ENCODE measurements around the gene TMEM178B. TPM values are rescaled to one million over a fixed set of nuclear protein-coding genes. Genes with fewer than 3 reads are reported as not detected.

The TMEM178B gene
- total and polyA plus RNA-seq, 2 donors (not counting 1 experiment from before 2014, with no cell fraction given): 0.28 to 0.96 TPM

- ChIA-PET CTCF (no interaction called here), POLR2A (no interaction called here)
- H3K4me1 Mint-ChIP-seq: no peaks in the 10 kb centered on the region
- Histone ChIP-seq H3K27me3 (replicated peaks in 1 of 4; ENCODE audit: control extremely low read depth in 1 of 4, control insufficient read depth in 3 of 4, insufficient read depth in 4 of 4, low read length in 3 of 4) (no peaks in the 10 kb centered on the region), H4K20me1 (ENCODE audit: control insufficient read depth, insufficient read depth, low read length, poor library complexity, severe bottlenecking) (no peaks in the 10 kb centered on the region), H3K27ac (ENCODE audit: low read length in 2 of 2) (no peak overlapping the region), H3K4me2 (replicated peaks; ENCODE audit: low read depth, low read length, poor library complexity, severe bottlenecking) (no peak overlapping the region), H2AFZ (ENCODE audit: insufficient read depth, low read depth, low read length, poor library complexity, severe bottlenecking) (no peak overlapping the region), H3K79me2 (ENCODE audit: control insufficient read depth, insufficient read depth, low read length) (no peaks in the 10 kb centered on the region), H3K9me3 (ENCODE audit: control extremely low read depth in 1 of 3, control insufficient read depth in 2 of 3, insufficient read depth in 1 of 3, low read length in 2 of 3) (no peaks in the 10 kb centered on the region), H3K4me3 (ENCODE audit: control extremely low read depth in 1 of 5, extremely low read depth in 1 of 5, insufficient read depth in 1 of 5, low read depth in 2 of 5, low read length in 4 of 5) (no peak overlapping the region), H3K4me1 (ENCODE audit: control insufficient read depth in 2 of 2, insufficient read depth in 2 of 2, low read length in 2 of 2) (no peaks in the 10 kb centered on the region), H3K36me3 (replicated peaks in 1 of 2; ENCODE audit: control extremely low read depth in 1 of 2, control insufficient read depth in 1 of 2, extremely low read depth in 1 of 2, insufficient read depth in 2 of 2, low read length in 1 of 2) (no peaks in the 10 kb centered on the region), H3K9ac (ENCODE audit: low read length) (no peak overlapping the region)
- no peak for ATAC-seq (ENCODE audit: low read depth)
- WGBS (ENCODE audit: insufficient coverage): 76% methylated on average over 8 of the region's 8 CpGs
- DNase-seq: no peak
- no peaks in the 10 kb centered on the region for H3K9me3 Mint-ChIP-seq (ENCODE audit: insufficient read depth)
- TF ChIP-seq, protein P1, sequence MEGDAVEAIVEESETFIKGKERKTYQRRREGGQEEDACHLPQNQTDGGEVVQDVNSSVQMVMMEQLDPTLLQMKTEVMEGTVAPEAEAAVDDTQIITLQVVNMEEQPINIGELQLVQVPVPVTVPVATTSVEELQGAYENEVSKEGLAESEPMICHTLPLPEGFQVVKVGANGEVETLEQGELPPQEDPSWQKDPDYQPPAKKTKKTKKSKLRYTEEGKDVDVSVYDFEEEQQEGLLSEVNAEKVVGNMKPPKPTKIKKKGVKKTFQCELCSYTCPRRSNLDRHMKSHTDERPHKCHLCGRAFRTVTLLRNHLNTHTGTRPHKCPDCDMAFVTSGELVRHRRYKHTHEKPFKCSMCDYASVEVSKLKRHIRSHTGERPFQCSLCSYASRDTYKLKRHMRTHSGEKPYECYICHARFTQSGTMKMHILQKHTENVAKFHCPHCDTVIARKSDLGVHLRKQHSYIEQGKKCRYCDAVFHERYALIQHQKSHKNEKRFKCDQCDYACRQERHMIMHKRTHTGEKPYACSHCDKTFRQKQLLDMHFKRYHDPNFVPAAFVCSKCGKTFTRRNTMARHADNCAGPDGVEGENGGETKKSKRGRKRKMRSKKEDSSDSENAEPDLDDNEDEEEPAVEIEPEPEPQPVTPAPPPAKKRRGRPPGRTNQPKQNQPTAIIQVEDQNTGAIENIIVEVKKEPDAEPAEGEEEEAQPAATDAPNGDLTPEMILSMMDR (IDR thresholded peaks at IDR 0.05): no peak
- no peak for TF ChIP-seq EZH2 (IDR thresholded peaks at IDR 0.05; ENCODE audit: borderline replicate concordance, insufficient read depth, low read depth, low read length, poor library complexity, severe bottlenecking)
- intact Hi-C loops (cut with micrococcal nuclease): no loop called here
- H3K27me3 Mint-ChIP-seq: no peaks in the 10 kb centered on the region
- no peak overlapping the region for H3K4me3 Mint-ChIP-seq
- no peak overlapping the region for H3K27ac Mint-ChIP-seq
Measured at GRCh38 chr7:141301544-141301943, 227.7 kb downstream of the TMEM178B start.

GRCh38 chr7:141302617-141303016 is 228.8 kb downstream of the TMEM178B start:
- WGBS (ENCODE audit: insufficient coverage): 100% methylated on average over 2 of the region's 3 CpGs
- TF ChIP-seq, protein P1 (IDR thresholded peaks at IDR 0.05): no peak
- TF ChIP-seq EZH2 (IDR thresholded peaks at IDR 0.05; ENCODE audit: borderline replicate concordance, insufficient read depth, low read depth, low read length, poor library complexity, severe bottlenecking): no peak
- Histone ChIP-seq H4K20me1 (ENCODE audit: control insufficient read depth, insufficient read depth, low read length, poor library complexity, severe bottlenecking) (no peaks in the 10 kb centered on the region), H3K79me2 (ENCODE audit: control insufficient read depth, insufficient read depth, low read length) (no peaks in the 10 kb centered on the region), H3K27me3 (replicated peaks in 1 of 4; ENCODE audit: control extremely low read depth in 1 of 4, control insufficient read depth in 3 of 4, insufficient read depth in 4 of 4, low read length in 3 of 4) (no peaks in the 10 kb centered on the region), H3K4me1 (ENCODE audit: control insufficient read depth in 2 of 2, insufficient read depth in 2 of 2, low read length in 2 of 2) (no peaks in the 10 kb centered on the region), H3K9ac (ENCODE audit: low read length) (no peak overlapping the region), H3K36me3 (replicated peaks in 1 of 2; ENCODE audit: control extremely low read depth in 1 of 2, control insufficient read depth in 1 of 2, extremely low read depth in 1 of 2, insufficient read depth in 2 of 2, low read length in 1 of 2) (no peaks in the 10 kb centered on the region), H2AFZ (ENCODE audit: insufficient read depth, low read depth, low read length, poor library complexity, severe bottlenecking) (no peak overlapping the region), H3K4me3 (ENCODE audit: control extremely low read depth in 1 of 5, extremely low read depth in 1 of 5, insufficient read depth in 1 of 5, low read depth in 2 of 5, low read length in 4 of 5) (no peak overlapping the region), H3K27ac (ENCODE audit: low read length in 2 of 2) (no peak overlapping the region), H3K4me2 (replicated peaks; ENCODE audit: low read depth, low read length, poor library complexity, severe bottlenecking) (no peak overlapping the region), H3K9me3 (ENCODE audit: control extremely low read depth in 1 of 3, control insufficient read depth in 2 of 3, insufficient read depth in 1 of 3, low read length in 2 of 3) (no peaks in the 10 kb centered on the region)
- Mint-ChIP-seq H3K27me3 (peaks cover 2% of the 10 kb centered on the region), H3K4me3 (no peak overlapping the region), H3K9me3 (ENCODE audit: insufficient read depth) (no peaks in the 10 kb centered on the region), H3K4me1 (no peaks in the 10 kb centered on the region), H3K27ac (no peak overlapping the region)
- ChIA-PET POLR2A (no interaction called here), CTCF (no interaction called here)
- ATAC-seq (ENCODE audit: low read depth): no peak
- intact Hi-C loops (cut with micrococcal nuclease): no loop called here
- no peak for DNase-seq

All from B cell (primary cell).